Upper lobe of right lung (tissue), 1 donor: ENCODE results near the gene SERPINB6. TPM values are rescaled to one million over a fixed set of nuclear protein-coding genes. Genes with fewer than 3 reads are reported as not detected.

Source experiments
- ATAC-seq: fragments of 200-7000 bp; cut with Tn5 transposase; one replicate; pipeline ENCODE4 v1.9.1; 2020; ENCODE audit warnings: mild to moderate bottlenecking, moderate library complexity
- DNase-seq: peaks from one replicate; pipeline ENCODE4 v3.0.0-alpha.2; 2020
- H3K27ac ChIP-seq: fragments of 200-600 bp; one replicate; pipeline ENCODE4 v1.8.0; 2022
- H3K27me3 ChIP-seq: fragments of 200-600 bp; one replicate; pipeline ENCODE4 v1.8.0; 2022; ENCODE audit warnings: mild to moderate bottlenecking
- H3K36me3 ChIP-seq: fragments of 200-600 bp; one replicate; pipeline ENCODE4 v1.8.0; 2022
- H3K4me1 ChIP-seq: fragments of 200-600 bp; one replicate; pipeline ENCODE4 v1.8.0; 2022
- H3K4me3 ChIP-seq: fragments of 200-600 bp; one replicate; pipeline ENCODE4 v1.8.0; 2022; ENCODE audit warnings: mild to moderate bottlenecking
- H3K9me3 ChIP-seq: fragments of 200-600 bp; one replicate; pipeline ENCODE4 v1.8.0; 2022
- intact Hi-C: fragments of 100-400 bp; cut with DNase I; formaldehyde crosslinking; loops from one replicate; pipeline ENCODE4 v1.11.0; 2022
- total RNA-seq: library from RNA; stranded (reverse); fragmentation: NEBNext Ultra II Directional; extraction: Animal tissue kit (Norgen Biotek cat#: 25700); gene quantifications from one replicate; pipeline ENCODE4 v1.2.1, GENCODE V29; 2021
- TF ChIP-seq, protein P1 (sequence below): fragments of 200-600 bp; IDR thresholded peaks from one replicate; pipeline ENCODE4 v1.8.0; 2022; ENCODE audit warnings: antibody characterized with exemption
- donor health status: DM: no; HTN: yes; CAD: no; lungs with severe emphysema.

SERPINB6 gene
- total RNA-seq, 1 donor from 2014 or later: 157 TPM

DNA sequence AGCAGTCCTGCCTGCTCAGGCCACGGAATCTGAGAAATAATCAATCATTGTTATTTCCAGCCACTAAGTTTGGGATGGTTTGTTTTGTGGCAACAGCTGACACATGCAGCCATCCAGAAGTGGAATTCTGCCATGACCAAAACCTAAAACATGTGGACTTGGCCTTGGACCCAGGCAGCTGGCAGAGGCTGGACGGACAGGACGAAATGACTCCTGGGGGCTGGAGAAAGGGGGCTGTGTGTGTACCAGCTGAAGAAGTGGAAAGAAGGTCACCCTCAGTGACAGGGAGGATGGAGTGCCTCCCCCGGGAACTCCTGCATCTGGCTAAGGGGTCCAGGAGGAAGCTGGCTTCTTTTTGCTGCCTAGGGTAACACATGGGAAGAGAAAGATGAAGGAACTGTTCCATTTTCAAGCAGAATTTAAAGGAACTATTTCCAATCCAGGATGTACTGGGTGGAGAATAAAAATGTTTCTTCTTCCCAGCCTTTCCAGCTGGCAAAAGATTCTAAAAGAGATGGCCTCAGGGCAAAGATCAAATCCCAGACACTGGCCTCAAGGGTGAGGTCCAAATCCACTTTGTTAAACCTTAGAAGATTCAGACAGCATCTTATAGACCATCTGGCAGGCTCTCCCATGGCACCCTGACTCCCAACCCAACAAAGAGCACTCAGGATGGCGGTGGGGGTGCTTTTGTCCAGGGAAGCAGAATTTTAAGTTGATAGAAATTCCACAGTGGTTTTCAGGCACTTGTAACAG lies 14.3 kb downstream of the SERPINB6 start:
- Histone ChIP-seq H3K4me1 (peaks cover 62% of the 10 kb centered on the region), H3K27ac (peak overlapping the region; percentile 78)

DNA sequence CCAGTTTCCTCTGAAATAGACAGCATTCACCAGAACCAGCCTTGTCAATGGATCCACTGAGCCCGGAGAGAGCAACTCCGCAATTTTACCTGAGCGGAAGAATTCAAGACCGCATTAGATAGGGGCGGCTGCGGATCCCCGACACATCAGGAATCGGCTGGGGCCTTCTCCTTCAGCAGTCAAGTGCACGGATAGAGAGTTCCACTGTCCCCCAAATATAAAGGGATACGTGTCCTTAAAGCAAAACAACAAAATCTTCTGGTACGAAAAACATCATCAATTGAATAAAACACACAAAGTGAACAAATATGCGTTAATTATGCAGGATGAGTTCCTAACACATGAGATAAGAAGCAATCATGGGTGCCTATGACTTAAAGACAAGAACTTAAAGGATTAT lies 18.3 kb downstream of the SERPINB6 start:
- H3K9me3 ChIP-seq: no peaks in the 10 kb centered on the region
- H3K36me3 ChIP-seq: peaks cover 47% of the 10 kb centered on the region
- peak overlapping the region; percentile 12 for H3K27ac ChIP-seq
- no peak overlapping the region for H3K4me3 ChIP-seq
- DNase-seq (no peak), ATAC-seq (no peak)
- TF ChIP-seq, protein P1, sequence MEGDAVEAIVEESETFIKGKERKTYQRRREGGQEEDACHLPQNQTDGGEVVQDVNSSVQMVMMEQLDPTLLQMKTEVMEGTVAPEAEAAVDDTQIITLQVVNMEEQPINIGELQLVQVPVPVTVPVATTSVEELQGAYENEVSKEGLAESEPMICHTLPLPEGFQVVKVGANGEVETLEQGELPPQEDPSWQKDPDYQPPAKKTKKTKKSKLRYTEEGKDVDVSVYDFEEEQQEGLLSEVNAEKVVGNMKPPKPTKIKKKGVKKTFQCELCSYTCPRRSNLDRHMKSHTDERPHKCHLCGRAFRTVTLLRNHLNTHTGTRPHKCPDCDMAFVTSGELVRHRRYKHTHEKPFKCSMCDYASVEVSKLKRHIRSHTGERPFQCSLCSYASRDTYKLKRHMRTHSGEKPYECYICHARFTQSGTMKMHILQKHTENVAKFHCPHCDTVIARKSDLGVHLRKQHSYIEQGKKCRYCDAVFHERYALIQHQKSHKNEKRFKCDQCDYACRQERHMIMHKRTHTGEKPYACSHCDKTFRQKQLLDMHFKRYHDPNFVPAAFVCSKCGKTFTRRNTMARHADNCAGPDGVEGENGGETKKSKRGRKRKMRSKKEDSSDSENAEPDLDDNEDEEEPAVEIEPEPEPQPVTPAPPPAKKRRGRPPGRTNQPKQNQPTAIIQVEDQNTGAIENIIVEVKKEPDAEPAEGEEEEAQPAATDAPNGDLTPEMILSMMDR: no peak
- peaks cover 25% of the 10 kb centered on the region for H3K4me1 ChIP-seq
- H3K27me3 ChIP-seq: no peaks in the 10 kb centered on the region
- intact Hi-C loops: no loop called here

More for the DNA sequence above, 14.3 kb downstream of the SERPINB6 start:
- intact Hi-C loops: no loop called here
- Histone ChIP-seq H3K4me3 (no peak overlapping the region), H3K9me3 (no peaks in the 10 kb centered on the region), H3K27me3 (no peaks in the 10 kb centered on the region), H3K36me3 (peaks cover 33% of the 10 kb centered on the region)
- no peak for DNase-seq
- no peak for ATAC-seq
- TF ChIP-seq, protein P1: no peak

- intact Hi-C loops: no loop called here
- Histone ChIP-seq H3K9me3 (no peaks in the 10 kb centered on the region), H3K4me3 (no peak overlapping the region), H3K4me1 (peaks cover 21% of the 10 kb centered on the region), H3K36me3 (peaks cover 52% of the 10 kb centered on the region), H3K27ac (peak overlapping the region; percentile 12), H3K27me3 (no peaks in the 10 kb centered on the region)
- TF ChIP-seq, protein P1: peak; percentile 97
- DNase-seq (peak; percentile 88), ATAC-seq (peak; percentile 95)
Measured at GRCh38 chr6:2952557-2953095, 18.7 kb downstream of the SERPINB6 start.

DNA sequence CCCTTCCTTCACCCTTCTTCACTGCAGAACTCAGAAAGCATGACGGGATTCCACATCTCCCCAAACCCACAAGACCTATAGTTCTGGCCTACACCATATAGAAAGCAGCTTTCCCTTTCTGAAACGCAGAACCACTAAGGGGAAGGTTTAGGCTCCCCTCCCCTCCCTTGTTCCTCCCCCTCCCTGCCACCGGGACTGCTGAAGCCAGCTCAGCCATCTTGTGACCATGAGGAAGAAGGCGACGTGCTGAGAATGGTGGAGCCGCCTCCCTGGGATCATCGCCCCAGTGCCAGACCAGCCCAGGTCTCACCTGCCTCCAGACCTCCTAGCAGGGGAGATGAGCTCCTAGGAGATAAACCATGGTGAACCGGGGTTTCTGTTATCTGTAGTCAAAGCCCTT lies 19.6 kb downstream of the SERPINB6 start:
- Histone ChIP-seq H3K27me3 (no peaks in the 10 kb centered on the region), H3K9me3 (no peaks in the 10 kb centered on the region), H3K27ac (peak overlapping the region; percentile 12), H3K36me3 (peaks cover 58% of the 10 kb centered on the region), H3K4me1 (peaks cover 12% of the 10 kb centered on the region), H3K4me3 (no peak overlapping the region)
- DNase-seq (no peak), ATAC-seq (peak; percentile 70)
- TF ChIP-seq, protein P1: no peak
- intact Hi-C loops: no loop called here

GRCh38 chr6:2950713-2951112 lies 20.7 kb downstream of the SERPINB6 start:
- H3K36me3 ChIP-seq: peaks cover 53% of the 10 kb centered on the region
- TF ChIP-seq, protein P1: no peak
- H3K9me3 ChIP-seq: no peaks in the 10 kb centered on the region
- DNase-seq (no peak), ATAC-seq (no peak)
- H3K27me3 ChIP-seq: no peaks in the 10 kb centered on the region
- intact Hi-C loops: no loop called here
- no peak overlapping the region for H3K4me3 ChIP-seq
- peaks cover 11% of the 10 kb centered on the region for H3K4me1 ChIP-seq
- no peak overlapping the region for H3K27ac ChIP-seq
